ENCODE measurements around the gene TARS1. TPM values are rescaled to one million over a fixed set of nuclear protein-coding genes. Genes with fewer than 3 reads are reported as not detected.

The TARS1 gene
- total and polyA plus RNA-seq, 11 donors: 58.1 to 91.0 (median 71.9) TPM

DNA sequence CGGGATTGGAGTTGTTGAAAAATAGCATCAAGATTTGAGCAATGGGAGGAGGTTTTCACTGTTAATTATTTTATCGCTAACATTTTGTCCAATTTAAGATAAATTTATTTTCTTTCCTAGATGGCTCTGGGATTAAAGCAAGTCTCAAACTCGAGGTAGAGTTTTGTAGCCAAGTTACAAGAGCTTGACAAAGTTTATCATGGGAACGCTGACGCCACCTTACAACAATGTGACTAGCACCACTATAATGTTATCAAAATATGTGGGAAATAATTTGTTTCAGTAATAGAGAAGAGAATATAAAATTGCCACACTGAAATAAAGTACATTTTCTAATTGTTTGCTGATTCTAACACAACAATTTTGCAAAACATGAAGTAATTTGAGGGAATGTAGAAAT lies 19.8 kb upstream of the TARS1 start:
- H3K36me3 ChIP-seq: no peaks in the 10 kb centered on the region
- WGBS, 4 donors: 54 to 60% (median 56%) methylated on average over 5 of the region's 5 CpGs
- H3K27me3 ChIP-seq: no peaks in the 10 kb centered on the region
- H3K4me3 ChIP-seq: no peak overlapping the region
- no peaks in the 10 kb centered on the region for H3K9me3 ChIP-seq
- TF ChIP-seq, protein P1, sequence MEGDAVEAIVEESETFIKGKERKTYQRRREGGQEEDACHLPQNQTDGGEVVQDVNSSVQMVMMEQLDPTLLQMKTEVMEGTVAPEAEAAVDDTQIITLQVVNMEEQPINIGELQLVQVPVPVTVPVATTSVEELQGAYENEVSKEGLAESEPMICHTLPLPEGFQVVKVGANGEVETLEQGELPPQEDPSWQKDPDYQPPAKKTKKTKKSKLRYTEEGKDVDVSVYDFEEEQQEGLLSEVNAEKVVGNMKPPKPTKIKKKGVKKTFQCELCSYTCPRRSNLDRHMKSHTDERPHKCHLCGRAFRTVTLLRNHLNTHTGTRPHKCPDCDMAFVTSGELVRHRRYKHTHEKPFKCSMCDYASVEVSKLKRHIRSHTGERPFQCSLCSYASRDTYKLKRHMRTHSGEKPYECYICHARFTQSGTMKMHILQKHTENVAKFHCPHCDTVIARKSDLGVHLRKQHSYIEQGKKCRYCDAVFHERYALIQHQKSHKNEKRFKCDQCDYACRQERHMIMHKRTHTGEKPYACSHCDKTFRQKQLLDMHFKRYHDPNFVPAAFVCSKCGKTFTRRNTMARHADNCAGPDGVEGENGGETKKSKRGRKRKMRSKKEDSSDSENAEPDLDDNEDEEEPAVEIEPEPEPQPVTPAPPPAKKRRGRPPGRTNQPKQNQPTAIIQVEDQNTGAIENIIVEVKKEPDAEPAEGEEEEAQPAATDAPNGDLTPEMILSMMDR (IDR thresholded peaks at IDR 0.05): no peak
- no peak for TF ChIP-seq POLR2A (IDR thresholded peaks at IDR 0.05)
- peaks cover 0 to 12% (median 3%) of the 10 kb centered on the region in 12 donors for H3K4me1 ChIP-seq
- H3K27ac ChIP-seq: peak overlapping the region in 2 of 12 donors; percentile 14 to 32
- intact Hi-C loops (cut with DNase I): loop anchor here in 3 of 10 donors (5.0 kb wide), 3 partner anchors 709 to 934 kb away; partner anchors contain the start of gene NPR3 (in 2 of the 3)
- DNase-seq (no peak), ATAC-seq (peak in 1 of 4 donors; percentile 57)

DNA sequence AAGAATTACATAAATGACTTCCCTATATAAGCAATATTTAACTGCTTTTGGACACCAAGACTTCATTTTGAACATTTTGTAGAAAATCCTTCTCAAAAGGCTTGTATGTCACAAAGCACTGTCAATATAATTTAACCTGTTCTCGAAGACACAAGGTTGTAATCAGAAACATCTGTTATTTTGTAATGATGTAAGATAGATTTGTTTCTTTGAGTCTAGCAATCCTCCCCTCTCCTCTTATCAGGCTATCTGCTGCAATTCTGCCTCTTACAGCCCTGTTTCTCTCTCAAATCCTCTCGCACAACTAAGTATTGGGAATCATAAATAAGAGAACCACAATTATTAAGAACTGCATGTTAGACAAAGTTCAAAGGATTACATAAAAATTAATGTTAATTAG lies 18.6 kb upstream of the TARS1 start:
- 78 to 90% (median 86%) methylated on average over 2 of the region's 2 CpGs for WGBS, 4 donors
- Histone ChIP-seq H3K9me3 (no peaks in the 10 kb centered on the region), H3K27me3 (no peaks in the 10 kb centered on the region), H3K36me3 (no peaks in the 10 kb centered on the region), H3K27ac (peak overlapping the region in 1 of 12 donors; percentile 35), H3K4me1 (peaks cover 0 to 12% (median 3%) of the 10 kb centered on the region in 12 donors), H3K4me3 (no peak overlapping the region)
- DNase-seq (no peak), ATAC-seq (no peak)
- intact Hi-C loops (cut with DNase I): loop anchor here in 3 of 10 donors (5.0 kb wide), 3 partner anchors 710 to 935 kb away; partner anchors contain the start of gene NPR3 (in 2 of the 3)
- TF ChIP-seq, protein P1 (IDR thresholded peaks at IDR 0.05): no peak
- no peak for TF ChIP-seq POLR2A (IDR thresholded peaks at IDR 0.05)

DNA sequence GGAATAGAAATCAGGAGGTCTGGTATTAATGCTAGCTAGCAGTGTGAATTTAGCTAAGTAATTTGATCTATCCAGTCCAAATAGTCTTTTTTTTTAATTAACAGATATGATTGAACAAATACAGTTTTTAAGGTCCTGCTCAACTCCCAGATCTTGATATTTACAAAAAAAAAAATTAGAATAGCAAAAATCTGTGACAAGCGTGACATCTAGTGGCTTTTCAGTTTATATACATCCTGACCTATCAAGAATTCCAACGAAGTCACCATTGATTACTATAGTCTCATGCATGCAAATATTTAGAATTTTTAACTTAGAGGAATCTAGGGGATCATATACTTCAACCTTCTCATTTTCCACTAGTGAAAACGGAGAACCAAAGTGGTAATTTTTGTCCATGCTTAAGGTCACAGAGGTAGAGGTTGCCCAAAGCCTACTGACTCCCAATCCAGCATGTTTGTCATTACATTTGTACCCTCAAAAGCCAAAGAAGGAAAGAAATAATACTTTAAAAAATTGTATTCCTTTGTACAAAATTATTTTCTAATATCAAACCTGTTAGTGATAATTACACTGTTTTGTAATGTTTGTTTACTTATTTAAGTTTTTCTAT lies 17.6 kb upstream of the TARS1 start:
- H3K4me3 ChIP-seq: no peak overlapping the region
- H3K36me3 ChIP-seq: no peaks in the 10 kb centered on the region
- DNase-seq: no peak
- 6 to 21% (median 16%) methylated on average over 3 of the region's 3 CpGs for WGBS, 4 donors
- no peaks in the 10 kb centered on the region for H3K9me3 ChIP-seq
- no peaks in the 10 kb centered on the region for H3K27me3 ChIP-seq
- intact Hi-C loops (cut with DNase I): loop anchor here in 3 of 10 donors (5.0 kb wide), 3 partner anchors 711 to 936 kb away; partner anchors contain the start of gene NPR3 (in 2 of the 3)
- TF ChIP-seq, protein P1 (IDR thresholded peaks at IDR 0.05): peak; percentile 16 to 61 (median 48)
- no peak for TF ChIP-seq POLR2A (IDR thresholded peaks at IDR 0.05)
- H3K27ac ChIP-seq: no peak overlapping the region
- peak in 1 of 4 donors; percentile 26 for ATAC-seq
- peaks cover 0 to 12% (median 3%) of the 10 kb centered on the region in 12 donors for H3K4me1 ChIP-seq

DNA sequence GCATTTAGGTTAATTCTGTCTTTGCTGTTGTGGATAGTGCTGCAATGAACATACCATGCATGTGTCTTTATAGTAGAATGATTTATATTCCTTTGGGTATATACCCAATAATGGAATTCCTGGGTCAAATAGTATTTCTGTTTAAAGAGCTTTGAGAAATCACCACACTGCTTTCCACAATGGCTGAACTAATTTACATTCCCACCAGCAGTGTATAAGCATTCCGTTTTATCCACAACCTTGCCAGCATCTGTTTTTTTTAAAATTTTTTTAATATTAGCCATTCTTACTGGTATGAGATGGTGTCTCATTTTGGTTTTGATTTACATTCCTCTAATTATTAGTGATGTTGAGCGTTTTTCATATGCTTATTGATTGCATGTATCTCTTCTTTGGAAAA lies 15.5 kb upstream of the TARS1 start:
- Histone ChIP-seq H3K27ac (no peak overlapping the region), H3K9me3 (peaks cover 0 to 9% (median 0%) of the 10 kb centered on the region in 12 donors), H3K27me3 (no peaks in the 10 kb centered on the region), H3K4me1 (peaks cover 0 to 12% (median 2%) of the 10 kb centered on the region in 12 donors), H3K36me3 (no peaks in the 10 kb centered on the region), H3K4me3 (no peak overlapping the region)
- ATAC-seq (no peak), DNase-seq (no peak)
- intact Hi-C loops (cut with DNase I): loop anchor here in 1 of 10 donors (5.0 kb wide), 1 partner anchor 718 kb away; no protein-coding TSS in a partner anchor
- TF ChIP-seq POLR2A (IDR thresholded peaks at IDR 0.05): no peak
- TF ChIP-seq, protein P1 (IDR thresholded peaks at IDR 0.05): no peak
- WGBS, 4 donors: 56 to 78% (median 68%) methylated on average over 2 of the region's 2 CpGs
